ENCODE measurements around the gene MAPK12. TPM values are rescaled to one million over a fixed set of nuclear protein-coding genes. Genes with fewer than 3 reads are reported as not detected.

The MAPK12 gene
- total and polyA plus RNA-seq, 2 donors (not counting 1 experiment from before 2014, with no cell fraction given), result 6.5 to 7.8 TPM

GRCh38 chr22:50278461-50278860, 17.0 kb upstream of the MAPK12 start:
- H3K27ac ChIP-seq (ENCODE audit: low read length in 2 of 2), result no peak overlapping the region
- H3K4me1 ChIP-seq (ENCODE audit: control insufficient read depth in 2 of 2, insufficient read depth in 2 of 2, low read length in 2 of 2), result peaks cover 0 to 3% of the 10 kb centered on the region in 2 donors
- Mint-ChIP-seq H3K27me3 (no peaks in the 10 kb centered on the region), H3K4me3 (no peak overlapping the region), H3K9me3 (ENCODE audit: insufficient read depth) (no peaks in the 10 kb centered on the region), H3K4me1 (no peaks in the 10 kb centered on the region), H3K27ac (no peak overlapping the region)
- no peak for ATAC-seq (ENCODE audit: low read depth)
- no peak for DNase-seq
- H3K27me3 ChIP-seq (replicated peaks in 1 of 4; ENCODE audit: control extremely low read depth in 1 of 4, control insufficient read depth in 3 of 4, insufficient read depth in 4 of 4, low read length in 3 of 4), result no peaks in the 10 kb centered on the region
- intact Hi-C loops (cut with micrococcal nuclease), result no loop called here
- H3K36me3 ChIP-seq (replicated peaks in 1 of 2; ENCODE audit: control extremely low read depth in 1 of 2, control insufficient read depth in 1 of 2, extremely low read depth in 1 of 2, insufficient read depth in 2 of 2, low read length in 1 of 2), result no peaks in the 10 kb centered on the region
- no peak overlapping the region for H3K4me3 ChIP-seq (ENCODE audit: control extremely low read depth in 1 of 5, extremely low read depth in 1 of 5, insufficient read depth in 1 of 5, low read depth in 2 of 5, low read length in 4 of 5)
- POLR2A ChIA-PET, result interaction anchor here (1.1 kb wide), 1 partner anchor 28 kb away, joined by 4 read pairs; no protein-coding TSS in a partner anchor
- no peaks in the 10 kb centered on the region for H3K79me2 ChIP-seq (ENCODE audit: control insufficient read depth, insufficient read depth, low read length)
- WGBS (ENCODE audit: insufficient coverage), result 96% methylated on average over 21 of the region's 21 CpGs
- H3K4me2 ChIP-seq (replicated peaks; ENCODE audit: low read depth, low read length, poor library complexity, severe bottlenecking), result no peak overlapping the region
- H2AFZ ChIP-seq (ENCODE audit: insufficient read depth, low read depth, low read length, poor library complexity, severe bottlenecking), result no peak overlapping the region
- peaks cover 0 to 4% (median 0%) of the 10 kb centered on the region in 3 donors for H3K9me3 ChIP-seq (ENCODE audit: control extremely low read depth in 1 of 3, control insufficient read depth in 2 of 3, insufficient read depth in 1 of 3, low read length in 2 of 3)
- H3K9ac ChIP-seq (ENCODE audit: low read length), result no peak overlapping the region
- CTCF ChIA-PET, result no interaction called here
- TF ChIP-seq EZH2 (IDR thresholded peaks at IDR 0.05; ENCODE audit: borderline replicate concordance, insufficient read depth, low read depth, low read length, poor library complexity, severe bottlenecking) (no peak), CTCF (IDR thresholded peaks at IDR 0.05) (no peak)
- H4K20me1 ChIP-seq (ENCODE audit: control insufficient read depth, insufficient read depth, low read length, poor library complexity, severe bottlenecking), result no peaks in the 10 kb centered on the region

GRCh38 chr22:50277761-50278160, 16.3 kb upstream of the MAPK12 start:
- POLR2A ChIA-PET, result no interaction called here
- intact Hi-C loops (cut with micrococcal nuclease), result no loop called here
- no peak for ATAC-seq (ENCODE audit: low read depth)

More at GRCh38 chr22:50277761-50278160, 16.3 kb upstream of the MAPK12 start:
- no peak for DNase-seq
- no peaks in the 10 kb centered on the region for H3K9me3 Mint-ChIP-seq (ENCODE audit: insufficient read depth)
- 88% methylated on average over 21 of the region's 25 CpGs for WGBS (ENCODE audit: insufficient coverage)
- H3K4me3 Mint-ChIP-seq, result no peak overlapping the region
- no peak overlapping the region for H3K4me3 ChIP-seq (ENCODE audit: control extremely low read depth in 1 of 5, extremely low read depth in 1 of 5, insufficient read depth in 1 of 5, low read depth in 2 of 5, low read length in 4 of 5)
- H3K27ac Mint-ChIP-seq, result no peak overlapping the region
- peaks cover 0 to 3% of the 10 kb centered on the region in 2 donors for H3K4me1 ChIP-seq (ENCODE audit: control insufficient read depth in 2 of 2, insufficient read depth in 2 of 2, low read length in 2 of 2)
- TF ChIP-seq CTCF (IDR thresholded peaks at IDR 0.05) (no peak), EZH2 (IDR thresholded peaks at IDR 0.05; ENCODE audit: borderline replicate concordance, insufficient read depth, low read depth, low read length, poor library complexity, severe bottlenecking) (no peak)
- peaks cover under 1% of the 10 kb centered on the region for H3K4me1 Mint-ChIP-seq
- H3K27ac ChIP-seq (ENCODE audit: low read length in 2 of 2), result no peak overlapping the region
- H3K27me3 Mint-ChIP-seq, result no peaks in the 10 kb centered on the region
- H3K27me3 ChIP-seq (replicated peaks in 1 of 4; ENCODE audit: control extremely low read depth in 1 of 4, control insufficient read depth in 3 of 4, insufficient read depth in 4 of 4, low read length in 3 of 4), result no peaks in the 10 kb centered on the region
- H3K79me2 ChIP-seq (ENCODE audit: control insufficient read depth, insufficient read depth, low read length), result no peaks in the 10 kb centered on the region
- H3K4me2 ChIP-seq (replicated peaks; ENCODE audit: low read depth, low read length, poor library complexity, severe bottlenecking), result no peak overlapping the region
- H3K9me3 ChIP-seq (ENCODE audit: control extremely low read depth in 1 of 3, control insufficient read depth in 2 of 3, insufficient read depth in 1 of 3, low read length in 2 of 3), result peaks cover 0 to 4% (median 0%) of the 10 kb centered on the region in 3 donors
- H3K9ac ChIP-seq (ENCODE audit: low read length), result no peak overlapping the region
- no peaks in the 10 kb centered on the region for H3K36me3 ChIP-seq (replicated peaks in 1 of 2; ENCODE audit: control extremely low read depth in 1 of 2, control insufficient read depth in 1 of 2, extremely low read depth in 1 of 2, insufficient read depth in 2 of 2, low read length in 1 of 2)
- H2AFZ ChIP-seq (ENCODE audit: insufficient read depth, low read depth, low read length, poor library complexity, severe bottlenecking), result no peak overlapping the region
- CTCF ChIA-PET, result interaction anchor here (2.9 kb wide), 1 partner anchor 48 kb away, joined by 67 read pairs; the partner anchor contains the start of gene DENND6B
- no peaks in the 10 kb centered on the region for H4K20me1 ChIP-seq (ENCODE audit: control insufficient read depth, insufficient read depth, low read length, poor library complexity, severe bottlenecking)

All from B cell (primary cell).